ENCODE data around the gene SEMA3F. TPM values are rescaled to one million over a fixed set of nuclear protein-coding genes. Genes with fewer than 3 reads are reported as not detected.
A peak's percentile ranks its signal among the peaks of the same experiment; 100 is the strongest.

Gene SEMA3F
- total RNA-seq, 3 donors from 2014 or later = 0.19 to 0.24 (median 0.23) TPM

- ATAC-seq (peak in 1 of 2 donors; percentile 11), DNase-seq (no peak)
Observed at GRCh38 chr3:50139718-50140423, 15.3 kb upstream of the SEMA3F start.

DNA sequence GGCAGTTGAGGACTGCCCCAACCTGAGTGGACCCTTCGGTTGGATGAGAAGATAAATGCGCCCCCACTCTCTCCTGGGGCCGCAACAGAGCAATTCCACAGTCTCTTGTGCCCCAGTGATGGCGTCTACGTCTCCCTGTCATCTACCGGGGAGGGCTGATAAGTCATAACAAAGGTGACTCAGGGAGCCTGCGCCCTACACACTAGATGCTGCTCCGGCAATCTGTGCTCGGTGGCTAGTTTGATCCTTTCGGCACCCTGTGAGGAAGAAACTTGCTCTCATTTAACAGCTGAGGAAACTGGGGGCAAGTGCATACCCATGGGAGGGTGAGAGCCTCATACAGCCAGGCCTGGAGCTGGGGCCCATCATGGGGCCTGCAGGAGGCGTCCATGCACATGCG lies 14.1 kb upstream of the SEMA3F start:
- DNase-seq = no peak
- no peaks in the 10 kb centered on the region for H3K27me3 Mint-ChIP-seq (ENCODE audit: low read depth)
- no peaks in the 10 kb centered on the region for H3K36me3 Mint-ChIP-seq (ENCODE audit: insufficient read depth)

More at GRCh38 chr3:50139718-50140423, 15.3 kb upstream of the SEMA3F start:
- peaks cover 6% of the 10 kb centered on the region for H3K4me1 Mint-ChIP-seq (ENCODE audit: low read depth)
- H3K9me3 Mint-ChIP-seq = no peaks in the 10 kb centered on the region
- no peak overlapping the region for H3K4me3 Mint-ChIP-seq
- no peaks in the 10 kb centered on the region for H3K36me3 Mint-ChIP-seq (ENCODE audit: insufficient read depth)
- H3K27me3 Mint-ChIP-seq (ENCODE audit: low read depth) = no peaks in the 10 kb centered on the region

GRCh38 chr3:50146316-50146901 lies 8.7 kb upstream of the SEMA3F start:
- H3K36me3 Mint-ChIP-seq (ENCODE audit: insufficient read depth) = no peaks in the 10 kb centered on the region
- H3K27me3 Mint-ChIP-seq (ENCODE audit: low read depth) = peaks cover 2% of the 10 kb centered on the region
- H3K9me3 Mint-ChIP-seq = no peaks in the 10 kb centered on the region
- ATAC-seq = no peak
- H3K4me3 Mint-ChIP-seq = no peak overlapping the region
- H3K4me1 Mint-ChIP-seq (ENCODE audit: low read depth) = no peaks in the 10 kb centered on the region
- no peak for DNase-seq

More for the DNA sequence above, 14.1 kb upstream of the SEMA3F start:
- no peaks in the 10 kb centered on the region for H3K9me3 Mint-ChIP-seq
- peaks cover 6% of the 10 kb centered on the region for H3K4me1 Mint-ChIP-seq (ENCODE audit: low read depth)
- no peak overlapping the region for H3K4me3 Mint-ChIP-seq
- no peak for ATAC-seq

DNA sequence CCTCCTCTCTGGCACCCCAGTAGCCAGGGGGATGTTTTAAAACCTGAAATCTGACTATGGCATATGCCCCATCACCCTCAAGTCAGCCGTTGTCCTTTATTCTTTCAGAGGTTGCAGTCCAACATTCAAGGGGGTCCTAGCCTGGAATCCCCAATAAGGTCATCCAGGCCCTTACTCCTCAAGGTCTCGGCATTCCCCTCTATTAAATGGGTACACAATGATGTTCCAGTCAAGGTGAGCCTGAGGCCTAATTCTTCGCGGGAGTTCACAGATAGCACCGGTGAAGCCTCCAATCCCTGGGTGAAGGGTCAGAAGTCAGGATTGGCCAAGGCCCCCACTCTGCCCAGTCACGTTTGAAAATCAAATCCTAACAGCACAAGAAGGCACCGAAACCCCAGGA lies 8.1 kb upstream of the SEMA3F start:
- peaks cover 2% of the 10 kb centered on the region for H3K27me3 Mint-ChIP-seq (ENCODE audit: low read depth)
- no peaks in the 10 kb centered on the region for H3K4me1 Mint-ChIP-seq (ENCODE audit: low read depth)
- ATAC-seq (no peak), DNase-seq (no peak)
- H3K4me3 Mint-ChIP-seq = no peak overlapping the region
- no peaks in the 10 kb centered on the region for H3K36me3 Mint-ChIP-seq (ENCODE audit: insufficient read depth)
- no peaks in the 10 kb centered on the region for H3K9me3 Mint-ChIP-seq

GRCh38 chr3:50147447-50147846 lies 7.7 kb upstream of the SEMA3F start:
- DNase-seq (no peak), ATAC-seq (no peak)
- peaks cover 2% of the 10 kb centered on the region for H3K27me3 Mint-ChIP-seq (ENCODE audit: low read depth)
- H3K4me1 Mint-ChIP-seq (ENCODE audit: low read depth) = no peaks in the 10 kb centered on the region
- no peak overlapping the region for H3K4me3 Mint-ChIP-seq
- no peaks in the 10 kb centered on the region for H3K9me3 Mint-ChIP-seq
- no peaks in the 10 kb centered on the region for H3K36me3 Mint-ChIP-seq (ENCODE audit: insufficient read depth)

DNA sequence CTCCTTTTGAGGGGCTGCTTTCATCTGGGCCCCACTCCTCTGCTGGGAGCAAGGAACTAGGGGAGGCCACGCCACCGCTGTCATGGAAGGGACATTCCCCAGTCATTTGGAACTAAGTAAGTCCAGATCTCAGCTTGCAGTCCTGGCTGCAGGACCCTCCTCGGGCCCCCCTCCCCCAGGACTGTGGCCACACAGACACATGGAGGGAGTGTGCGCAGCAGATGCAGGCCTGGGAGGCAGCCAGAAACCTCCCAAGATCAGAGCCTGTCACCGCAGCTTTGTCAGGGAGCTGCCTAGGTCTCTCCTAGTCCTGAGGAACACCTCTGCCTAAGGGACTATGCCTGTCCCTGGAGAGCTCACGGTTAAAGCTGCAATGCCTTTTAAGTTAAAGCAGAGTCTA lies 7.3 kb upstream of the SEMA3F start:
- no peak for DNase-seq

DNA sequence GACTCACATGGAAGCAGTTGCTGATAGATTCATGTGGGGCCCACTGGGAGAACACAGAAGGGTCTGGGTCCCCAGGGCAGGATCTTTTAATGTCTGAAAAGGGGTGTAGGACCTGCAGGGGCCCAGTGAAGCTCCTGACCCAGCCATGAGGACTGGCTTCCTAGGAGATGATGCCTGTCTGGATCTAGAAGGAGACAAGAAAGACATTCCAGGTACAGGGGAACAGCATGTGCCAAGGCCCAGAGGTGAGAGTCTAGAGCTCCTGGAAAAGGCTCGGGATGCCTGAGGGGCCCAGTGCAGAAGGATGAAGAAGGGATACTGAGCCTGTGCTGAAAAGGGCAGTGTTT lies 4.7 kb upstream of the SEMA3F start:
- Mint-ChIP-seq H3K36me3 (ENCODE audit: insufficient read depth) (no peaks in the 10 kb centered on the region), H3K27me3 (ENCODE audit: low read depth) (peaks cover 13% of the 10 kb centered on the region), H3K9me3 (no peaks in the 10 kb centered on the region), H3K4me1 (ENCODE audit: low read depth) (peaks cover 3% of the 10 kb centered on the region), H3K4me3 (no peak overlapping the region)
- DNase-seq = no peak
- no peak for ATAC-seq

More for the DNA sequence above, 7.3 kb upstream of the SEMA3F start:
- ATAC-seq = no peak
- no peaks in the 10 kb centered on the region for H3K4me1 Mint-ChIP-seq (ENCODE audit: low read depth)
- no peaks in the 10 kb centered on the region for H3K9me3 Mint-ChIP-seq
- peaks cover 2% of the 10 kb centered on the region for H3K27me3 Mint-ChIP-seq (ENCODE audit: low read depth)
- no peak overlapping the region for H3K4me3 Mint-ChIP-seq
- H3K36me3 Mint-ChIP-seq (ENCODE audit: insufficient read depth) = no peaks in the 10 kb centered on the region

DNA sequence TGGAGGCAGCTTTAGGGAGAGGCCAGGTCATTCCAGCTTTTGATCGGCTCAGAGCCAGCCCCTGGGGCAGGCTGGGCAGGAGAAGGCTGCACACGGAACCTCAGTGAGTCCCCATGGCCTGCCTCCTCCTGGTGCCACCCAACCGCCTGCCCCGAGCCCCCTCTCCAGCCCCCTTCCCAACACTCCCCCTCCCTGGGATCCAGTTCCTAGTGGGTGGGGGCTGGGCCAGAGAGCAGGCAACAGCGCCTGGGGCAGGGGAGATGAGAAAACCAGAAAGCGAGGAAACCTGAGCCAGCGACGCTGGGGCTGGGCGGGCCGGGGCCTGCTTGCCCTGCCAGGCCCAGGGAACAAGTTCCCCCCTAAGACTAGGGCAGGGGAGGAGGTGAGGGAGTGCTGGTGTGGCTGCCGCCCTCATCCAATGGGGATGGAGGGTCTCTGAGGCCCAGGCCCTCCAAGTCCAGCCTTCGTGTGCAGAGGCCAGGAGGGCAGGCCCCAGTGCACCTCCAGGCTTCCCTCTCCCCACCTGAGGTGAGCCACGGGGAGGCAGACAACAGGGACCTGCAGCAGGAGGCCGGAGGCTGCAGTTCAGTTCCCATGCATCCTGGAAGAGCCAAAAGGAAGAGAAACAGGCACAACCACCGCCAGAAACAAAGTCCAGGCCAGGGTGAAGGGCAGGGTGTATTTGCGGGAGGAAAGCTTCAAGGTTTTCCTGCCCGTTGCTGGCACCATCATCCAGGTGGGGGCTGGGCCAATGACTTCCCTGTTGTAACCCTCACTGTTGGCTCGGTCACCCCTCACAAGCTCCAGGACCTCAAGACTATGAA lies 4.0 kb upstream of the SEMA3F start:
- no peak overlapping the region for H3K4me3 Mint-ChIP-seq
- ATAC-seq = no peak

DNA sequence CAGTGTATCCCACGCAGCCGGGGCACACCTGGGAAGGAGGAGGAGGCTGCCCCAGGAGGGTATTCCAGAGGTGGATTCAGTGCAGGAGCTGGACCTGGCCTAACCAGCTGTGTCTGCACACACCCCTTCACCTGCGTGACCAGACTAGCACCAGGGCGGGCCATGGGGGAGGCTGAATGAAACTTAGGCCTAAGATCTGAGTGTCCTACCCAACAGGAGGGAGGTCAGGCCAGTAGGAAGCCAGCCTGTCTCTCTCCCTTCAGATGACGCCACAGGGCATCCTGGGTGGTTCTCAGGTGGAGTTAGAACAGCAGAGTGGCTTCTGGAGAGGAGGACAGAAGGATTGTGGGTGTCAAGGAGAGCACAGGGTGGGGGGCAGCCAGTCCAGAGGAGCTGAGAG lies 3.4 kb upstream of the SEMA3F start:
- no peaks in the 10 kb centered on the region for H3K36me3 Mint-ChIP-seq (ENCODE audit: insufficient read depth)
- no peak overlapping the region for H3K4me3 Mint-ChIP-seq

More for the DNA sequence above, 4.0 kb upstream of the SEMA3F start:
- Mint-ChIP-seq H3K9me3 (no peaks in the 10 kb centered on the region), H3K27me3 (ENCODE audit: low read depth) (peaks cover 18% of the 10 kb centered on the region), H3K4me1 (ENCODE audit: low read depth) (peaks cover 8% of the 10 kb centered on the region), H3K36me3 (ENCODE audit: insufficient read depth) (no peaks in the 10 kb centered on the region)
- DNase-seq = no peak

GRCh38 chr3:50153782-50154475 lies 1.2 kb upstream of the SEMA3F start:
- Mint-ChIP-seq H3K9me3 (no peaks in the 10 kb centered on the region), H3K4me1 (ENCODE audit: low read depth) (peaks cover 8% of the 10 kb centered on the region), H3K4me3 (peak overlapping the region; percentile 77), H3K36me3 (ENCODE audit: insufficient read depth) (no peaks in the 10 kb centered on the region), H3K27me3 (ENCODE audit: low read depth) (peaks cover 32% of the 10 kb centered on the region)
- DNase-seq (no peak), ATAC-seq (no peak)

More for the DNA sequence above, 3.4 kb upstream of the SEMA3F start:
- Mint-ChIP-seq H3K27me3 (ENCODE audit: low read depth) (peaks cover 23% of the 10 kb centered on the region), H3K4me1 (ENCODE audit: low read depth) (peaks cover 8% of the 10 kb centered on the region), H3K9me3 (no peaks in the 10 kb centered on the region)
- no peak for DNase-seq
- ATAC-seq = no peak

GRCh38 chr3:50154476-50154839 lies 666 bp upstream of the SEMA3F start:
- Mint-ChIP-seq H3K4me3 (peak overlapping the region; percentile 77), H3K27me3 (ENCODE audit: low read depth) (peaks cover 32% of the 10 kb centered on the region), H3K9me3 (no peaks in the 10 kb centered on the region), H3K4me1 (ENCODE audit: low read depth) (peaks cover 8% of the 10 kb centered on the region), H3K36me3 (ENCODE audit: insufficient read depth) (no peaks in the 10 kb centered on the region)
- ATAC-seq (peak; percentile 13 to 29), DNase-seq (no peak)

DNA sequence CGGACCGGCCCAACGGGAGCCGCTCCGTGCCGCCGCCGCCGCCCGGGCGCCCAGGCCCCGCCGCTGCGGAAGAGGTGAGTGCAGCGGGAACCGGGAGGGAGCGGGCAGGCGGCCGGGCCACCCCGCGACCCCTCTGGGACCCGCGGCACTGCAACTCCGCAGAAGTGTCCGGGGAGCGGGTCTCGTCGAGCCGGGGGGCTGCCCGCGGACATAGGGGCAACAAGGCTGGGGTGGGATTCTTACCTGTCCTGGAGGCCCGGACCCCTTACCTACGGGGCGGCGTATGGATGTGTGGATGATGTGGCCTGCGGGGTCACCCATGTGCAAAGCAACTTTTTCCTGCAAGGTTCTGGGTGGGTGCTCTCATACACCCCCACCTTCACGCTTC lies 361 bp downstream of the SEMA3F start:
- H3K36me3 Mint-ChIP-seq (ENCODE audit: insufficient read depth) = no peaks in the 10 kb centered on the region
- DNase-seq (no peak), ATAC-seq (no peak)
- peak overlapping the region; percentile 66 for H3K4me3 Mint-ChIP-seq
- peaks cover 8% of the 10 kb centered on the region for H3K4me1 Mint-ChIP-seq (ENCODE audit: low read depth)
- peaks cover 32% of the 10 kb centered on the region for H3K27me3 Mint-ChIP-seq (ENCODE audit: low read depth)
- no peaks in the 10 kb centered on the region for H3K9me3 Mint-ChIP-seq

DNA sequence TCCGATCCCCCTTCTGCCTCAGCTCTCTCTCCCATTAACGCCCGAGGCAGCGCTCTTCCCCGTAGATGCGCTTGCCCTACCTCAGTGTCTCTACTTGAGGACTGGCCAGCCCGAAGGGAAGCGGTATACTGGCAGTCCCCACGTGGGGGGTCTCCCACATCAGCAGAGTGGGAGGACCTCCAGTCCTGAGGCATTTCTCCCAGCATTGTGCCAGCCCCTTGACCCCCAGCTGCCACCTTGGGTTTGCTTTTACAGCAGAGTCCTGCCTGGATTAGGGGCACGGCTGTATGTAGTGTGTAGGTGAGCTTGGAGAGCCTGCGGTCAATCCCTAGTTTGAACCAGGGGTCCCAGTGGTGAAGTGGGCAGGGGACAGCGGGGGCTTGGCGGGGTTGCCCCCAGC lies 767 bp downstream of the SEMA3F start:
- H3K4me3 Mint-ChIP-seq = peak overlapping the region; percentile 66
- peaks cover 32% of the 10 kb centered on the region for H3K27me3 Mint-ChIP-seq (ENCODE audit: low read depth)
- peaks cover 8% of the 10 kb centered on the region for H3K4me1 Mint-ChIP-seq (ENCODE audit: low read depth)
- ATAC-seq = no peak
- no peaks in the 10 kb centered on the region for H3K36me3 Mint-ChIP-seq (ENCODE audit: insufficient read depth)
- no peak for DNase-seq
- no peaks in the 10 kb centered on the region for H3K9me3 Mint-ChIP-seq
